ENCODE data around the gene MLIP. TPM values are rescaled to one million over a fixed set of nuclear protein-coding genes. Genes with fewer than 3 reads are reported as not detected.
"Not testable (repeated sequence)": the region's sequence is repeated elsewhere in the genome, so short reads cannot be mapped to it uniquely, and the experiment has no call there.

MLIP gene
- polyA plus RNA-seq, 2 donors: 4.1 to 4.7 TPM

DNA sequence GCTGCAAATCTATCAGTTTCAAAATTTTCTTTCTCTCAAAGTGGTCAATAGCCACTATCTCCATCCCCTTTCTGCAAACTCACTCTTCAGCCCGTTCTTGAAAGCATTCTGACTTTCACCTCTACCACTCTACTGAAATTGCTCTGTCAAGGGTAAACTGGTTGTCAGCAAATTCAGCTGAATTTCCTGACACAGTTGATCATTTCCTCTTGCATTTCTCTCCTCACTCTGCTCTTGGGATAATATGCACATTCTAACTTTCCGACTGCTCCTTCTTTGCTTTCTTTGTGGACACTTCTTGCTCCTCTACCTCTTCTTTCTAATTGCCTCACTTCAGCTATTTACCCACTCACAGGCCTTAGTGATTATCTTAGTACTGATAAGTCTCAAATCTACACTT is 123.3 kb downstream of the MLIP start:
- no peaks in the 10 kb centered on the region for H3K9me3 ChIP-seq (ENCODE audit: control insufficient read depth in 2 of 2, insufficient read depth in 1 of 2, low read depth in 1 of 2, low read length in 1 of 2)
- WGBS, 2 donors: 62 to 67% methylated on average over 2 of the region's 2 CpGs

DNA sequence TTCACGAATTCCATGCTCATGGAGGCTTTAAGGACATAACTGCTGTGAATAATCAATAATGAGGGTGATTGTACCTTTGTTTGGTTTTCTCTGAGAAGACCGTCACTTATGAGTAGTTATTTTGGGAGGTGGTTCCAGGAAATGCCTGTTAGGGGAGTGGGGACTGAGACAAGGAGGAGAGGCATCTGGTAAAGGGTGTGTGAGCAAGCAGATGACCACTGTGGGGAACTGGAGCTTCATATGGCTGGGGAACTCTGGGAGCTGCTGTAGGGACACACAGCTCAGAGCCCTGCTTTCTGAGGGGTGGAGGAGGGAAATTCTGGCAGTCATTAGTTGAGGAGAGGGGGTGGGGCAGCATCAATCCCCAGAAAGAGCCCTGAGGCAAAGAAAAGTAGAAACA is 125.7 kb downstream of the MLIP start:
- 59 to 73% methylated on average over 2 of the region's 2 CpGs for WGBS, 2 donors

More for the DNA sequence above, 123.3 kb downstream of the MLIP start:
- no peaks in the 10 kb centered on the region for H3K36me3 ChIP-seq (ENCODE audit: control insufficient read depth in 2 of 2, insufficient read depth in 2 of 2, low read length in 1 of 2)
- no peak overlapping the region for H3K4me3 ChIP-seq (ENCODE audit: low read depth in 1 of 2, low read length in 2 of 2)
- no peaks in the 10 kb centered on the region for H3K4me1 ChIP-seq (ENCODE audit: control insufficient read depth in 2 of 2, insufficient read depth in 2 of 2, low read length in 1 of 2)
- H3K27ac ChIP-seq (ENCODE audit: low read depth in 2 of 2, low read length in 1 of 2): no peak overlapping the region
- H3K27me3 ChIP-seq (ENCODE audit: control insufficient read depth in 1 of 2, insufficient read depth in 2 of 2, low read length in 2 of 2): no peaks in the 10 kb centered on the region

GRCh38 chr6:54238396-54238795 is 127.2 kb downstream of the MLIP start:
- no peaks in the 10 kb centered on the region for H3K27me3 ChIP-seq (ENCODE audit: control insufficient read depth in 1 of 2, insufficient read depth in 2 of 2, low read length in 2 of 2)
- H3K9me3 ChIP-seq (ENCODE audit: control insufficient read depth in 2 of 2, insufficient read depth in 1 of 2, low read depth in 1 of 2, low read length in 1 of 2): no peaks in the 10 kb centered on the region
- WGBS, 2 donors: 18 to 27% methylated on average over 1 of the region's 1 CpG
- no peaks in the 10 kb centered on the region for H3K36me3 ChIP-seq (ENCODE audit: control insufficient read depth in 2 of 2, insufficient read depth in 2 of 2, low read length in 1 of 2)
- H3K27ac ChIP-seq (ENCODE audit: low read depth in 2 of 2, low read length in 1 of 2): no peak overlapping the region
- no peaks in the 10 kb centered on the region for H3K4me1 ChIP-seq (ENCODE audit: control insufficient read depth in 2 of 2, insufficient read depth in 2 of 2, low read length in 1 of 2)
- H3K4me3 ChIP-seq (ENCODE audit: low read depth in 1 of 2, low read length in 2 of 2): no peak overlapping the region

More for the DNA sequence above, 125.7 kb downstream of the MLIP start:
- no peaks in the 10 kb centered on the region for H3K36me3 ChIP-seq (ENCODE audit: control insufficient read depth in 2 of 2, insufficient read depth in 2 of 2, low read length in 1 of 2)
- H3K4me1 ChIP-seq (ENCODE audit: control insufficient read depth in 2 of 2, insufficient read depth in 2 of 2, low read length in 1 of 2): no peaks in the 10 kb centered on the region
- H3K9me3 ChIP-seq (ENCODE audit: control insufficient read depth in 2 of 2, insufficient read depth in 1 of 2, low read depth in 1 of 2, low read length in 1 of 2): no peaks in the 10 kb centered on the region
- H3K27ac ChIP-seq (ENCODE audit: low read depth in 2 of 2, low read length in 1 of 2): no peak overlapping the region
- no peaks in the 10 kb centered on the region for H3K27me3 ChIP-seq (ENCODE audit: control insufficient read depth in 1 of 2, insufficient read depth in 2 of 2, low read length in 2 of 2)
- no peak overlapping the region for H3K4me3 ChIP-seq (ENCODE audit: low read depth in 1 of 2, low read length in 2 of 2)

GRCh38 chr6:54243699-54244098 is 132.5 kb downstream of the MLIP start:
- Histone ChIP-seq H3K27ac (ENCODE audit: low read depth in 2 of 2, low read length in 1 of 2) (no peak overlapping the region), H3K36me3 (ENCODE audit: control insufficient read depth in 2 of 2, insufficient read depth in 2 of 2, low read length in 1 of 2) (no peaks in the 10 kb centered on the region), H3K9me3 (ENCODE audit: control insufficient read depth in 2 of 2, insufficient read depth in 1 of 2, low read depth in 1 of 2, low read length in 1 of 2) (no peaks in the 10 kb centered on the region), H3K4me3 (ENCODE audit: low read depth in 1 of 2, low read length in 2 of 2) (no peak overlapping the region), H3K4me1 (ENCODE audit: control insufficient read depth in 2 of 2, insufficient read depth in 2 of 2, low read length in 1 of 2) (no peaks in the 10 kb centered on the region), H3K27me3 (ENCODE audit: control insufficient read depth in 1 of 2, insufficient read depth in 2 of 2, low read length in 2 of 2) (no peaks in the 10 kb centered on the region)
- WGBS, 2 donors: 92 to 98% methylated on average over 4 of the region's 4 CpGs

DNA sequence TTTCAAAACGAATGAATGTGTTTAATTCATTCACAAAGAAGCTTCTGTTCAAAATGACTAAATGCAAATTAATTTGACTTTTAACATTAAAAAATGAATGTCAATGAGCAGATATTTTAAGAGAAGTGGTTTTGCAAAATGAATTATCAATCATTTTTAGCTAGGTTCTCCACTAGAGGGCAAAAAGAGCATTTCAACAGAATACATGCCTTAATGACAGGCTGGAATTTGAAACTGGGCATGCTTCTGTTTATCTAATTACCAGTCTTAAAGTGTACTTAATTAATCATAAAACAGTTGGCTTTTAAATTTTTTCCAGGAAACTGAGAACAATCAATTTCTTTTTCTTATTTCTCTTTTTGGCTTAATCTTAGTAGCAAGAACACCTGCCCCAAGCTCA is 133.2 kb downstream of the MLIP start:
- Histone ChIP-seq H3K4me3 (ENCODE audit: low read depth in 1 of 2, low read length in 2 of 2) (no peak overlapping the region), H3K9me3 (ENCODE audit: control insufficient read depth in 2 of 2, insufficient read depth in 1 of 2, low read depth in 1 of 2, low read length in 1 of 2) (no peaks in the 10 kb centered on the region), H3K27me3 (ENCODE audit: control insufficient read depth in 1 of 2, insufficient read depth in 2 of 2, low read length in 2 of 2) (no peaks in the 10 kb centered on the region), H3K4me1 (ENCODE audit: control insufficient read depth in 2 of 2, insufficient read depth in 2 of 2, low read length in 1 of 2) (no peaks in the 10 kb centered on the region), H3K36me3 (ENCODE audit: control insufficient read depth in 2 of 2, insufficient read depth in 2 of 2, low read length in 1 of 2) (no peaks in the 10 kb centered on the region), H3K27ac (ENCODE audit: low read depth in 2 of 2, low read length in 1 of 2) (no peak overlapping the region)
- WGBS, 2 donors: 50 to 53% methylated on average over 1 of the region's 1 CpG

DNA sequence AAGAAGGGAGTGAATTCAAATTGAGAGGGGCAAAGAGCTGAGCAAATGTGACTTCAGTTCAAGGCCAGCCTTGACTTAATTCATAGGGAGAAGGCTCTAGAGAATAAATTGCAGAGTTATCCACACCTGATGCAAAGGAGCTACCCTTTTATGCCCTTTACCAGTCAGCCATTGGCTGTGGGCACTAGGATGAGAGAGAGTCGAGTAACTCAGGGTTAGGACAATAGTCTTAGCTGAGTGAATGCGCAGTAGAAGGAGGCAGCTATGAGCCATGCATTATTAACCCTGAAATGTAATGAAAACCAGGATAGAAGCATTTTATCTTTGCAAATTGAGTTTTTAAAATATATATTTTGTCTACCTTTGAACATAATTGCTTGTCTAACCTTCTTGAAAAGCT is 134.0 kb downstream of the MLIP start:
- no peaks in the 10 kb centered on the region for H3K4me1 ChIP-seq (ENCODE audit: control insufficient read depth in 2 of 2, insufficient read depth in 2 of 2, low read length in 1 of 2)
- WGBS, 2 donors: 85 to 88% methylated on average over 2 of the region's 2 CpGs
- H3K27me3 ChIP-seq (ENCODE audit: control insufficient read depth in 1 of 2, insufficient read depth in 2 of 2, low read length in 2 of 2): no peaks in the 10 kb centered on the region
- no peak overlapping the region for H3K27ac ChIP-seq (ENCODE audit: low read depth in 2 of 2, low read length in 1 of 2)
- H3K36me3 ChIP-seq (ENCODE audit: control insufficient read depth in 2 of 2, insufficient read depth in 2 of 2, low read length in 1 of 2): no peaks in the 10 kb centered on the region
- no peak overlapping the region for H3K4me3 ChIP-seq (ENCODE audit: low read depth in 1 of 2, low read length in 2 of 2)
- H3K9me3 ChIP-seq (ENCODE audit: control insufficient read depth in 2 of 2, insufficient read depth in 1 of 2, low read depth in 1 of 2, low read length in 1 of 2): no peaks in the 10 kb centered on the region

DNA sequence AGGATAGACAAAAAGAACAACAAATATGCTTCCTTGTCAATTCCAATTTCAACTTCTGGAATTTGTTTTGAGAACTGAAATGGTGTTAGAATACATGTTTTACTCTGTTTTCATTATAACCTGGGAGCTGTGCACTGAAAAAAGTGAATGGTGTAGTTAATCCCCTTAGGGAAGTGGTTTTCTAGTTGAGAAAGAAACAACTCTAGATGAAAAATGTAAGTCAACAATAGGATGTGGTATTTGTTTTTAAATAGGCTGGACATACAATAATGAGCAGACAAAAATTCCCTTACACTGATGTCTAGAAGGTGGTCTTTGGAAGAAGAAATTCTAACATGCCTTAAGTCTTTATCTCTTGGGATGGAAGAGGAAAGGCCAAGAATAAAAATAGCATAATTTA is 137.1 kb downstream of the MLIP start:
- H3K27ac ChIP-seq (ENCODE audit: low read depth in 2 of 2, low read length in 1 of 2): no peak overlapping the region
- no peaks in the 10 kb centered on the region for H3K9me3 ChIP-seq (ENCODE audit: control insufficient read depth in 2 of 2, insufficient read depth in 1 of 2, low read depth in 1 of 2, low read length in 1 of 2)
- no peaks in the 10 kb centered on the region for H3K27me3 ChIP-seq (ENCODE audit: control insufficient read depth in 1 of 2, insufficient read depth in 2 of 2, low read length in 2 of 2)
- H3K4me1 ChIP-seq (ENCODE audit: control insufficient read depth in 2 of 2, insufficient read depth in 2 of 2, low read length in 1 of 2): no peaks in the 10 kb centered on the region
- H3K4me3 ChIP-seq (ENCODE audit: low read depth in 1 of 2, low read length in 2 of 2): no peak overlapping the region
- no peaks in the 10 kb centered on the region for H3K36me3 ChIP-seq (ENCODE audit: control insufficient read depth in 2 of 2, insufficient read depth in 2 of 2, low read length in 1 of 2)

GRCh38 chr6:54248994-54249393 is 137.8 kb downstream of the MLIP start:
- Histone ChIP-seq H3K4me1 (ENCODE audit: control insufficient read depth in 2 of 2, insufficient read depth in 2 of 2, low read length in 1 of 2) (no peaks in the 10 kb centered on the region), H3K27me3 (ENCODE audit: control insufficient read depth in 1 of 2, insufficient read depth in 2 of 2, low read length in 2 of 2) (no peaks in the 10 kb centered on the region), H3K27ac (ENCODE audit: low read depth in 2 of 2, low read length in 1 of 2) (no peak overlapping the region), H3K4me3 (ENCODE audit: low read depth in 1 of 2, low read length in 2 of 2) (no peak overlapping the region), H3K36me3 (ENCODE audit: control insufficient read depth in 2 of 2, insufficient read depth in 2 of 2, low read length in 1 of 2) (no peaks in the 10 kb centered on the region), H3K9me3 (ENCODE audit: control insufficient read depth in 2 of 2, insufficient read depth in 1 of 2, low read depth in 1 of 2, low read length in 1 of 2) (no peaks in the 10 kb centered on the region)
- WGBS, 2 donors: 89 to 100% methylated on average over 1 of the region's 1 CpG

- 75 to 77% methylated on average over 2 of the region's 2 CpGs for WGBS, 2 donors
- not testable (repeated sequence) for H3K4me1 ChIP-seq (ENCODE audit: control insufficient read depth in 2 of 2, insufficient read depth in 2 of 2, low read length in 1 of 2); H3K36me3 ChIP-seq (ENCODE audit: control insufficient read depth in 2 of 2, insufficient read depth in 2 of 2, low read length in 1 of 2); H3K27ac ChIP-seq (ENCODE audit: low read depth in 2 of 2, low read length in 1 of 2); H3K4me3 ChIP-seq (ENCODE audit: low read depth in 1 of 2, low read length in 2 of 2); H3K9me3 ChIP-seq (ENCODE audit: control insufficient read depth in 2 of 2, insufficient read depth in 1 of 2, low read depth in 1 of 2, low read length in 1 of 2); H3K27me3 ChIP-seq (ENCODE audit: control insufficient read depth in 1 of 2, insufficient read depth in 2 of 2, low read length in 2 of 2)
Observed at GRCh38 chr6:54249812-54250211, 138.6 kb downstream of the MLIP start.

DNA sequence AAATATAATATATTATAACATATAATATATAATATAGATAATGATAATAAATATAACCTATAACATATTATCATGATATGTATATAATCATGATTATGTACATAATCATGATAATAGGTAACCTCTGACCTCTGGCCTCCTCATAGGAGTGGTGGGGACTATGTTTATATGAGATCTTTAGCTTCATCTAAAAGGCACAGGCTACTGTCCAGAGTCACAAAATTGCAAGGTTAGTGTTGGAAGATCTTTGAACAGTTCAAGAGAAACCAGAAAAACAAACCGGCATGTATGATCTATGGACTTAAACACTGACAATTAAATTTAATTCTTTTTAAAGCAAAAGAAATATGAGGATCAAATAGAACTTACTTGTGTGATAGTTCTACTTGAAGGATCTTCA is 141.3 kb downstream of the MLIP start:
- H3K27me3 ChIP-seq (ENCODE audit: control insufficient read depth in 1 of 2, insufficient read depth in 2 of 2, low read length in 2 of 2): no peaks in the 10 kb centered on the region
- no peaks in the 10 kb centered on the region for H3K4me1 ChIP-seq (ENCODE audit: control insufficient read depth in 2 of 2, insufficient read depth in 2 of 2, low read length in 1 of 2)
- H3K27ac ChIP-seq (ENCODE audit: low read depth in 2 of 2, low read length in 1 of 2): no peak overlapping the region
- WGBS, 2 donors: 91 to 96% methylated on average over 1 of the region's 1 CpG
- no peaks in the 10 kb centered on the region for H3K36me3 ChIP-seq (ENCODE audit: control insufficient read depth in 2 of 2, insufficient read depth in 2 of 2, low read length in 1 of 2)
- no peaks in the 10 kb centered on the region for H3K9me3 ChIP-seq (ENCODE audit: control insufficient read depth in 2 of 2, insufficient read depth in 1 of 2, low read depth in 1 of 2, low read length in 1 of 2)
- no peak overlapping the region for H3K4me3 ChIP-seq (ENCODE audit: low read depth in 1 of 2, low read length in 2 of 2)
